Stomach smooth muscle (tissue), 2 donors: ENCODE measurements around the gene RNFT2.
"Not testable (repeated sequence)": the region's sequence is repeated elsewhere in the genome, so short reads cannot be mapped to it uniquely, and the experiment has no call there.

ENCODE experiments used
- H3K27ac ChIP-seq: one replicate; pipeline ENCODE4 v1.7.0; 2013; ENCODE audit warnings: mild to moderate bottlenecking, low read length, inconsistent platforms
- H3K27me3 ChIP-seq, 2 donors: one replicate each; pipeline ENCODE4 v1.7.0; 2013; ENCODE audit warnings: low read length in 2 of 2; ENCODE audit not compliant: insufficient read depth in 2 of 2, control insufficient read depth in 1 of 2
- H3K36me3 ChIP-seq, 2 donors: one replicate each; pipeline ENCODE4 v1.7.0; 2013; ENCODE audit warnings: low read length in 2 of 2; ENCODE audit not compliant: control insufficient read depth in 2 of 2, insufficient read depth in 2 of 2
- H3K4me1 ChIP-seq: one replicate; pipeline ENCODE4 v1.7.0; 2013; ENCODE audit warnings: low read length; ENCODE audit not compliant: control insufficient read depth, insufficient read depth
- H3K4me3 ChIP-seq, 2 donors: one replicate each; pipeline ENCODE4 v1.7.0; 2013; ENCODE audit warnings: low read length in 2 of 2
- H3K9ac ChIP-seq, 2 donors: one replicate each; pipeline ENCODE4 v1.7.0; 2013; ENCODE audit warnings: low read length in 2 of 2, mild to moderate bottlenecking in 1 of 2
- H3K9me3 ChIP-seq, 2 donors: one replicate each; pipeline ENCODE4 v1.7.0; 2013; ENCODE audit warnings: low read length in 2 of 2; ENCODE audit not compliant: control insufficient read depth in 2 of 2
- donor health status: healthy.
- donor health status: Pancreatic carcinoma.

The RNFT2 gene

DNA sequence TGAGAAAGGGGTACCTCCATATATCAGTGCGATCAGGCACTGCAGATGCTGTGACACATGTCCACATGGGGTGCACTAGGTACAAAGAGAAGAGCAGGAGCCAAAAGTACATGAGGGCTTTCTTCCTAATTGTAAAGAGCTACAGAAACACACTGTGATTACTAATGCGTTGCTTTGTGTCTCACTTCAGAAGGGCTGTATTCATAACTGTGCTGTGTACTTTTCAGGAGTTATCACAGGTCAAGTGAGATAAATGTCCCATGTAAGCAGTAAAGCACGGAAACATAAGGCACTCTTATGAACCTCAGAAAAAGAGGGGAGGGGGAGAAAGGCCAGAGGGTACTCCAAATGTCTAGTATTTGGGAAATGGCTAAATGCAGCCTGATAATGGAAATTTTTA lies 10.9 kb upstream of the RNFT2 start:
- Histone ChIP-seq H3K4me3 (no peak overlapping the region), H3K36me3 (peaks cover 0 to 4% of the 10 kb centered on the region in 2 donors), H3K27ac (no peak overlapping the region), H3K9ac (no peak overlapping the region), H3K9me3 (no peaks in the 10 kb centered on the region), H3K4me1 (no peaks in the 10 kb centered on the region), H3K27me3 (no peaks in the 10 kb centered on the region)

DNA sequence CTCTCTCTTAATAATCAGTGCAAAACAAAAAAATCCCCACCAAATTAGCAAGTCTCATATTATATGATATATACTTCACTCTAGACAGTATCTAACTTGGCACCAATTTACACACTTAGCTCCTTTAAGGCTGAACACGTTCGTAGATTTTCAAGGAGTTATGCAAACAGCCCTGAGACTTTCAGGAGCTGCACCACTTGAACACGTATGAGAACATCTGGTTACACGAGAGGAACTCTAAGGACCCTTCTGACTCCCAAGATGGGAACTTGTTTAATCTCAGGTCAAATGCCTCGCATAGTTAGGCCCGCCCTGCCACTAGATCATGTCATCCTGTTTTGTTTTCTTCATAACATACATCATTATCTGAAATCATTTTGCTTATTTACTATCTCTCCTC lies 10.2 kb upstream of the RNFT2 start:
- no peaks in the 10 kb centered on the region for H3K27me3 ChIP-seq
- no peak overlapping the region for H3K4me3 ChIP-seq
- H3K9ac ChIP-seq = no peak overlapping the region
- H3K27ac ChIP-seq = no peak overlapping the region
- H3K36me3 ChIP-seq = no peaks in the 10 kb centered on the region
- no peaks in the 10 kb centered on the region for H3K9me3 ChIP-seq
- no peaks in the 10 kb centered on the region for H3K4me1 ChIP-seq

DNA sequence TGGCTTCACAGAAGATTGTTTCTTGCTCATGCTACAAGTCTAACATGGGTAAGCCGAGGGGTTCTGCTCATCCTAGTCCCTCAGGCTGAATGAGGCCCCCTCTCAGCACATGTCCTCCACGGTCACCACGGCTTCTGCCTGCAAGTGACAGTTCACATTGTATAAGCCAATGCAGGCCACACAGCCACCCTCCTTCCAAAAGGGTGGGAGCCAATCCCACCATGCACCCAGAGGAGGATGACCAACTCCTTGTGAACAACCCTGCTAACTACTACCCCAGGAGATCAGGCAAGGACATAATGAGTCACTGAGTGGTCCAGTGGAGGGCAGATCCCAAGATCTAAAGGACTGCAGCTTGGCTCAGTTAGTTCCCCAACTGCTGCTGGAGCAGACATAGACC lies 6.3 kb upstream of the RNFT2 start:
- no peaks in the 10 kb centered on the region for H3K9me3 ChIP-seq

DNA sequence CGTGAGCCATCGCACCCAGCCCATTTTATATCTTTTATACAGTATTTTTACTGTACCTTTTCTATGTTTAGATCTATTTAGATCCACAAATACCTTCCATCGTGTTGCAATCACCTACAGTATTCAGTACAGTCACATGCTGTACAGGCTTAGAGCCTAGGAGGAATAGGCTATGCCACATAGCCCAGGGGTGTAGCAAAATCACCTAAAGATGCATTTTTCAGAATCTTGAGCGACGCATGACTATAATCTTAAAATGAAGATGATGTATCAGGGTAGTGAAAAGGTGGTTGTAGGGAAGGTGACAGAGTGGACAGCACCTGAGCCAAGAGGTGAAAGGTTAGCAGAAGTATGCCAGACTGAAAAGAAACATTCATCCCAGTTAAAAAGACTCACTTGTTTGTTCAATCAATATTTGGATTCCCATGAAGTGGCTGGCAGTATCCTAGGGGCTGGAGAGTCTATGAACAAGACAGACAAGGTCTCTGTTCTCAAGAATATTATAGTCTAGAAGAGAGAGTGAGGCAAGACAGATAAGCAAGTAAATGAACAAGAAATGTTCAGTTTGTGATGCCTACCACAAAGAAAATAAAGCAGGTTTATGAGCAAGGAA lies 3.9 kb upstream of the RNFT2 start:
- H3K27ac ChIP-seq = no peak overlapping the region
- H3K4me3 ChIP-seq = no peak overlapping the region
- no peaks in the 10 kb centered on the region for H3K9me3 ChIP-seq
- peaks cover 19% of the 10 kb centered on the region for H3K4me1 ChIP-seq
- H3K36me3 ChIP-seq = peaks cover 7 to 11% of the 10 kb centered on the region in 2 donors
- no peaks in the 10 kb centered on the region for H3K27me3 ChIP-seq
- no peak overlapping the region for H3K9ac ChIP-seq

More for the DNA sequence above, 6.3 kb upstream of the RNFT2 start:
- no peak overlapping the region for H3K4me3 ChIP-seq
- no peak overlapping the region for H3K9ac ChIP-seq
- no peak overlapping the region for H3K27ac ChIP-seq
- H3K27me3 ChIP-seq = no peaks in the 10 kb centered on the region
- peaks cover 7 to 11% of the 10 kb centered on the region in 2 donors for H3K36me3 ChIP-seq
- peaks cover 8% of the 10 kb centered on the region for H3K4me1 ChIP-seq

DNA sequence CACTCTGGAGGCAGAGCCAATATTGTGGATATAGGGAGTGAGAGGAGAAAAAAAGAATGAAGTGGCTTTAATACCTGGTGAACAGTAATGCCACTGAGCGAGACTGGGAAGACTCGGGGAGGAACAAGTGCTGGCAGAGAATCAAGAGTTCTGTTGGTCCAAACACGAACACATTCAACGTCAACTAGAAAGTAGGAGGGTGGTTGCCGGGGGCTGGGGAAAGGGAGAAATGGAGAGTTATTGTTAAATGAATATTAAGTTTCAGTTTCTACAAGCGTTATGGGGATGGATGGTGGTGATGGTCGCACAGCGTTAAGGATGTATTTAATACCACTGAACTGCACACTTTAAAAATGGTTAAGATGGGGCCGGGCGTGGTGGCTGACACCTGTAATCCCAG lies 3.0 kb upstream of the RNFT2 start:
- H3K9me3 ChIP-seq = no peaks in the 10 kb centered on the region
- peaks cover 19% of the 10 kb centered on the region for H3K4me1 ChIP-seq
- no peak overlapping the region for H3K4me3 ChIP-seq
- peaks cover 7 to 11% of the 10 kb centered on the region in 2 donors for H3K36me3 ChIP-seq
- no peak overlapping the region for H3K27ac ChIP-seq
- no peak overlapping the region for H3K9ac ChIP-seq
- H3K27me3 ChIP-seq = no peaks in the 10 kb centered on the region

DNA sequence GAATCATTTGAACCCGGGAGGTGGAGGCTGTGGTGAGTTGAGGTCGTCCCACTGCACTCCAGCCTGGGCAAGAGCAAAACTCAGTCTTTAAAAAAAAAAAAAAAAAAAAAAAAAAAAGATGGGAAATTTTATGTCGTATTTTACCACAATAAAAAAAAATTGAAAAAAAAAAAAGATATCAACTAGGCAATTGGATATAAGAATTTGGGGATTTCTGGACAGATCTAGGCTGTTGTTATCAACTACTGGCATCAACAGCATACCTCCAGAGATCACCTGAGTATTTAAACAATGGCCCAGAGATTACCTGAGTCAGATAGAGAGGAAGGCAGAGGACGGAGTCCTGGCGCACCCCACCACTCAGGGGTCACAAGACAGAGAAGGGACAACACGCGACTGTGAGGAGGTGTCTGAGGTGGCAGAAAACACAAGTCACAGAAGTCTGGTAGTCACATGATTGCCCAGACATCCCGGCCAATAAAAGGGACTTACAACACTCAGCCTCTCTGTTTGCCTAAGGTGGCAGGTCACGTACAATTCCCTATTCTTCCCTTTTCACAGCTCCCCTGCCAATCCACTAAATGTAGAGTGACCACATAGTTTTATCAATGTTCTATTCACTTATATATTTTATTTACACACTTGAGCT lies 2.0 kb upstream of the RNFT2 start:
- Histone ChIP-seq H3K4me1 (peaks cover 19% of the 10 kb centered on the region), H3K9ac (no peak overlapping the region), H3K9me3 (no peaks in the 10 kb centered on the region), H3K27me3 (no peaks in the 10 kb centered on the region), H3K36me3 (peaks cover 7 to 11% of the 10 kb centered on the region in 2 donors), H3K4me3 (peak overlapping the region in 1 of 2 donors; percentile 94), H3K27ac (no peak overlapping the region)

DNA sequence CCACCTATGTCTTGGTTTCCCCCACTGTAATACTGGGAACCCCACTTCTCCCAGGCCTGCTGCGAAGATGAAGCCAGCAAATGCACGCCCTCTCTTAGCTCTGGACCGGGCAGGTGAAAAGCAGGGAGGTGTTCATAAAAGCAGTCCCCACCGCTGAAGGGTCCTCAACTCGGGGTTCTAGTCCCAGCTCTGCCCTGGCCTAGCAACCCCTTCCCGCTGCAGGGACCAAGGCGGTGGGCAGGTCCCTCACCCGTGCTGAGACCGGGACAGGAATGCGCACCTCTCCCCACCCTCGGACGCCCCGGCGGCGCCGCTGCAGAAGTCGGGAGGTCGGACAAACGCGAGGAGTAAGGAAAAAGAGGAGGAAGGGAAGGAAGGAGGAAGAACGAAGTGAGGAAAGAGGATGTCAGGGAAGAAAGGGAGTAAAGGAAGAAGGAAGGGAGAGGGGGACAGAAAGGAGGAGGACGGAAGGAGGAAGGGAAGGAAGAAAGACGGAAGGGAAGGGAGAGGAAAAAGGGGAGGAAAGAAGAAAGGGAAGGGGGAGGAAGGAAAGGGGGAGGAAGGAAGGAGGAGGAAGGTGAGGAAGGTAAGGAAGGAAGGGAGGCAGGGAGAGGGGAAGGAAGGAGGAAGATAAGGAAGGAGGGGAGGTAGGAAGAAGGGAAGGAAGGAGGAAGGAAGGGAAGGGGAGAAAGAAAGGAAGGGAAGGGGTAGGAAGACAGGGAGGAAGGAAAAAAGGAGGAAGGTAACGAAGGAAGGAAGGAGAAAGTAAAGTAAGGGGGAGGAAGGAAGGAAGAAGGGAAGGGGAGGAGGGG lies 947 bp upstream of the RNFT2 start:
- peak overlapping the region; percentile 86 to 89 for H3K9ac ChIP-seq
- H3K27ac ChIP-seq = no peak overlapping the region
- peaks cover 7 to 11% of the 10 kb centered on the region in 2 donors for H3K36me3 ChIP-seq
- H3K4me1 ChIP-seq = peaks cover 19% of the 10 kb centered on the region
- H3K9me3 ChIP-seq = no peaks in the 10 kb centered on the region
- no peaks in the 10 kb centered on the region for H3K27me3 ChIP-seq
- H3K4me3 ChIP-seq = peak overlapping the region; percentile 79 to 94

DNA sequence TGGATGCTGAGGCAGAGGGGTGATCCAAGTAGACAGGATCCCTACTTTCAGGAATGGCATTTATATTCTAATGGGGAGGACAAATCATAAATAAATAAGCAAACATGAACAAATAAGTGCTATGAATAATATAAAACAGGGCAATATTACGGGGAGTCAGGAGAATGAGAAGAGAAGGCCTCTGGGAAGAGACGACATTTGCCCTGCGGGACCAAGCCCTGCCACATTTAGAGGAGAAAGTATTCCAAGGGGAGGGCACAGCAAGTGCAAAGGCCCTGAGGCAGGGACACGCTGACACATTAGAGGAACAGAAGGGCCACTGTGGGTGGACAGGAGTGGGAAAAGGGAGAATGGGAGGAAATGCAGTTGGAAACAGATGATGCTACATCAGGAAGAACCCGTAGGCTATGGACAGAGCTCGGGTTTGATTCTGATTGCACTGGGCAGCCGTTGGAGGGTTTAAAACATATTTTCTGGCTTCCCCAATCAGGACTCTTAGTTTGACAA lies 1.3 kb downstream of the RNFT2 start:
- Histone ChIP-seq H3K27me3 (no peaks in the 10 kb centered on the region), H3K9me3 (no peaks in the 10 kb centered on the region), H3K4me3 (no peak overlapping the region), H3K9ac (no peak overlapping the region), H3K4me1 (peaks cover 19% of the 10 kb centered on the region), H3K36me3 (peaks cover 5 to 7% of the 10 kb centered on the region in 2 donors), H3K27ac (no peak overlapping the region)

DNA sequence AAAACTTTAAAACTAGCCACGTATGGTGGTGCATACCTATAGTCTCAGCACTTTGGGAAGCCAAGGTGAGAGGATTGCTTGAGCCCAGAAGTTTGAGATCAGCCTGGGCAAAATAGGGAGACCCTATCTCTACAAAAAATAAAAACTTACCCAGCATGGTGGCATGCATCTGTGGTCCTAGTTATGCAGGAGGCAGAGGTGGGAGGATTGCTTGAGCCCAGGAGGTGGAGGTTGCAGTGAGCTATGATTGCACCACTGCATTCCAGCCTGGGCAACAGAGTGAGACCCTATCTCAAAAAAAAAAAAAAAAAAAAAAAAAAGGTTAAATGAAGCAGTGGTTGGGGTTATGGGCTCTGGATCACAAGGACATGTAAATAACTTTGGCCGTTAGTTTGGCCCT lies 4.7 kb downstream of the RNFT2 start:
- not testable (repeated sequence) for H3K27me3 ChIP-seq, H3K36me3 ChIP-seq, H3K4me1 ChIP-seq, H3K27ac ChIP-seq, H3K9me3 ChIP-seq, H3K4me3 ChIP-seq, H3K9ac ChIP-seq

DNA sequence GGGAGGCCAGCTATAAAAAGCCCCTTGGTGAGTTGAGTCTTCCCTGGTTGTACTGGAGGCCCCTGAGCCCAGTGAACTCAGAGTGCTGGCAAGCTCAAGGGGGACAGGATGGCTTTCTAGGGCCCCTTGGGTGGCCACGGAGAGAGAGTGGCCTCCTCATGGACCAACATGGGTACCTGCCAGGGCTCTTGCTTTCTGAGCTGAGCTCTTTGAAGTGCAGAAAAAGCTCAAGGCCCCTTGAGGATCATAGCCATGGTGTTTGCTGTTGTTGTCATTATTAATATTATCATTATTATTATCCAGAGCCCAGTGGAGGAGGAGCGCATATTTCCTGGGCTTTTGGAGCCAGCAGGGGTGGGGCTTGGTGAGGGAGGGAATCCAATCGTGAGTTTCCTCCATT lies 6.7 kb downstream of the RNFT2 start:
- Histone ChIP-seq H3K9ac (no peak overlapping the region), H3K36me3 (no peaks in the 10 kb centered on the region), H3K4me1 (no peaks in the 10 kb centered on the region), H3K4me3 (no peak overlapping the region), H3K9me3 (no peaks in the 10 kb centered on the region), H3K27me3 (no peaks in the 10 kb centered on the region), H3K27ac (no peak overlapping the region)
